Mesendoderm (in vitro differentiated cells): ENCODE results near the gene POLR2L.

Source experiments
- DNase-seq: peaks from one replicate; pipeline ENCODE4 v3.0.0; 2013
- H2AK5ac ChIP-seq: 2 replicates; pipeline ENCODE4 v1.6.1; 2013; ENCODE audit warnings: low read length, inconsistent platforms
- H2BK120ac ChIP-seq: 2 replicates; pipeline ENCODE4 v1.6.1; 2013; ENCODE audit warnings: low read depth, mild to moderate bottlenecking, low read length, moderate library complexity, mixed read lengths
- H2BK15ac ChIP-seq: replicated peaks from 2 replicates; pipeline ENCODE4 v1.6.1; 2013; ENCODE audit warnings: low read depth, mild to moderate bottlenecking, moderate library complexity
- H2BK5ac ChIP-seq: 2 replicates; pipeline ENCODE4 v1.6.1; 2013; ENCODE audit warnings: low read length, inconsistent platforms
- H3K18ac ChIP-seq: 2 replicates; pipeline ENCODE4 v1.6.1; 2013; ENCODE audit warnings: mild to moderate bottlenecking, low read length, mixed read lengths
- H3K23ac ChIP-seq: one replicate; pipeline ENCODE4 v1.6.1; 2013; ENCODE audit warnings: low read length
- H3K27ac ChIP-seq: 2 replicates; pipeline ENCODE4 v1.5.1; 2013; ENCODE audit warnings: low read depth, mild to moderate bottlenecking, inconsistent platforms, low read length, moderate library complexity
- H3K27me3 ChIP-seq: 2 replicates; pipeline ENCODE4 v1.6.1; 2013; ENCODE audit warnings: low read length, control low read depth, mild to moderate bottlenecking, inconsistent platforms; ENCODE audit not compliant: insufficient read depth, poor library complexity
- H3K36me3 ChIP-seq: 2 replicates; pipeline ENCODE4 v1.6.1; 2013; ENCODE audit warnings: low read length, inconsistent platforms; ENCODE audit not compliant: control insufficient read depth, insufficient read depth
- H3K4ac ChIP-seq: one replicate; pipeline ENCODE4 v1.6.1; 2013; ENCODE audit warnings: low read depth, mild to moderate bottlenecking, low read length, moderate library complexity
- H3K4me1 ChIP-seq: 2 replicates; pipeline ENCODE4 v1.6.1; 2013; ENCODE audit warnings: low read depth, low read length, inconsistent platforms; ENCODE audit not compliant: control insufficient read depth
- H3K4me2 ChIP-seq: 2 replicates; pipeline ENCODE4 v1.6.1; 2013; ENCODE audit warnings: low read length
- H3K4me3 ChIP-seq: 2 replicates; pipeline ENCODE4 v1.5.1; 2013; ENCODE audit warnings: mild to moderate bottlenecking, low read length
- H3K56ac ChIP-seq: one replicate; pipeline ENCODE4 v1.6.1; 2013; ENCODE audit warnings: low read length
- H3K79me1 ChIP-seq: 2 replicates; pipeline ENCODE4 v1.6.1; 2013; ENCODE audit warnings: low read length, inconsistent platforms
- H3K79me2 ChIP-seq: 2 replicates; pipeline ENCODE4 v1.6.1; 2013; ENCODE audit warnings: mild to moderate bottlenecking, low read length; ENCODE audit not compliant: control insufficient read depth, insufficient read depth
- H3K9ac ChIP-seq: 2 replicates; pipeline ENCODE4 v1.6.1; 2013; ENCODE audit warnings: low read length, inconsistent platforms
- H4K5ac ChIP-seq: one replicate; pipeline ENCODE4 v1.6.1; 2013; ENCODE audit warnings: low read length
- H4K8ac ChIP-seq: one replicate; pipeline ENCODE4 v1.6.1; 2013; ENCODE audit warnings: low read depth, mild to moderate bottlenecking, control low read depth, low read length, moderate library complexity
- WGBS: extraction: QIAGEN DNeasy Blood & Tissue Kit; methylation state at CpG from one replicate; pipeline ENCODE4 v1.1.7; 2013; ENCODE audit warnings: low lambda C conversion rate, missing lambda C conversion rate; ENCODE audit not compliant: insufficient coverage; ENCODE audit errors: extremely low coverage; 5-methylcytosine and 5-hydroxymethylcytosine counted together

The POLR2L gene

DNA sequence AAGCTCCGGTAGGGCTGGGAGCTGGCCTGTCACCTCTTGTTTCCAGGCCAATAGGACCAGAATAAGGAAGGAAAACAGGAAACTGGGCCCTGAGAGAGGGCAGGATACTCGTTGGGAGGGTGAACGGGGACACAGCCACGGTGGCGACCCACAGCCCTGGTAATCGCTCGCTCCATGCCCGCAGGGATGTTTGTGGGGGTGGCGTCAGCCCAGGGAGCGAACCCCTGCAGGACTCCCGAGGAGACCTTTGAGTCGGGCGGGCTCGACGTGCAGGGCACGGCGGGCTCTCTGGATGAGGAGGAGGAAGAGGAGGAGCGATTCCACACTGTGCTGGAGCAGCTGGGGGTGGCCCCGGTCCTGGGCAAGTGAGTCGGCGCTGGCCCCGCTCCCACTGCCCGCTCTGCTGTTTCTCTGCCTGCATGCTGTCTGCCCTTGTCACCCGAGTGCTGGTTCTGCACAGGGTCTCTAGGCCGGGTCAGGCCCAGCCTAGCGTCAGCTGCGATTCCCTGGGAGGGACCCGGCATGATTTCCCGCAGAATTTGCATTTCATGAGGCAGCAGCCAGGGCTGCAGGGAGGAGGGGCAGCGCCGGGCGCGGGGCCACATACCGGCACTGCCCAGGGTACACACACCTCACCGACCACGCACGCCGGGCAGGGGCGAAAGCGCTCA, 13.0 kb downstream of the POLR2L start:
- Histone ChIP-seq H3K79me2 (no peaks in the 10 kb centered on the region), H2BK15ac (no peak overlapping the region), H2AK5ac (no peak overlapping the region), H2BK5ac (no peak overlapping the region), H3K18ac (no peak overlapping the region), H3K9ac (peak overlapping the region; percentile 70), H4K5ac (no peak overlapping the region), H3K4me3 (no peak overlapping the region), H3K36me3 (no peaks in the 10 kb centered on the region), H3K4ac (no peak overlapping the region), H3K4me1 (peaks cover 11% of the 10 kb centered on the region), H3K79me1 (peaks cover under 1% of the 10 kb centered on the region), H3K4me2 (peak overlapping the region; percentile 56), H3K56ac (peak overlapping the region; percentile 81), H3K27me3 (peaks cover 3% of the 10 kb centered on the region), H3K23ac (peak overlapping the region; percentile 45), H4K8ac (no peak overlapping the region), H2BK120ac (no peak overlapping the region), H3K27ac (no peak overlapping the region)
- DNase-seq = peak; percentile 42
- WGBS = no CpG with 5 or more reads among the region's 40 CpGs

DNA sequence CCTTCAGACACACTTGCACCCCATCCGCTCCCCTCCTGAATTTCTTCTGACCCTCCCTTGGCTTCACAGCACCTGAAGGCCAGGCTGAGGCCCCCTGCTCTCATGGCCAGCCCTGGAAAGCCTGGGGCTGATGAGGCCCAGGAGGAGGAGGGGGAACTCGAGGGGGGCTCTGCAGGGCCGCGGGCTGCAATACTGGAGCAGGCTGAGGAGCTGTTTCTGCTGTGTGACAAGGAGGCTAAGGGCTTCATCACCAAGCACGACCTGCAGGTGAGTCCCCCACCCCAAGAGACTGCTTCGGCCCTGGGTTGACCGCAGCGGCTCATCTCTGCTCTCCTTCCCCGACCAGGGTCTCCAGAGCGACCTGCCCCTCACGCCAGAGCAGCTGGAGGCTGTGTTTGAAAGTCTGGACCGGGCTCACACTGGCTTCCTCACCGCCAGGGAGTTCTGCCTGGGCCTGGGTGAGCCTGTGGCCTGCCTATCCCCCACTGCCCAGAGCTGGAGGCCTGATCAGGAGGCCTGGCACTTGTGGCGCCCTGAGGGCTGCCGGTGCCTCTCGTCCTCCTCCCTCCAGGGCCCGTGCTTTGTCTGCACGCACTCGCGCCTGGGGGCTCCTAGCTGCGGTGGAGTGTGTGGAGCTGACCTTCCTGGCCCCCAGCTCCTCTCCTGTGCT, 13.7 kb downstream of the POLR2L start:
- no CpG with 5 or more reads among the region's 21 CpGs for WGBS
- Histone ChIP-seq H3K9ac (peak overlapping the region; percentile 70), H3K27ac (no peak overlapping the region), H2BK15ac (no peak overlapping the region), H3K27me3 (peaks cover 3% of the 10 kb centered on the region), H3K4me1 (peaks cover 9% of the 10 kb centered on the region), H3K4me3 (no peak overlapping the region), H4K5ac (no peak overlapping the region), H3K18ac (no peak overlapping the region), H3K4ac (no peak overlapping the region), H2BK120ac (no peak overlapping the region), H2AK5ac (no peak overlapping the region), H3K56ac (peak overlapping the region; percentile 81), H3K79me1 (no peaks in the 10 kb centered on the region), H3K36me3 (no peaks in the 10 kb centered on the region), H3K4me2 (peak overlapping the region; percentile 56), H3K23ac (peak overlapping the region; percentile 24), H4K8ac (no peak overlapping the region), H2BK5ac (no peak overlapping the region), H3K79me2 (no peaks in the 10 kb centered on the region)
- no peak for DNase-seq

DNA sequence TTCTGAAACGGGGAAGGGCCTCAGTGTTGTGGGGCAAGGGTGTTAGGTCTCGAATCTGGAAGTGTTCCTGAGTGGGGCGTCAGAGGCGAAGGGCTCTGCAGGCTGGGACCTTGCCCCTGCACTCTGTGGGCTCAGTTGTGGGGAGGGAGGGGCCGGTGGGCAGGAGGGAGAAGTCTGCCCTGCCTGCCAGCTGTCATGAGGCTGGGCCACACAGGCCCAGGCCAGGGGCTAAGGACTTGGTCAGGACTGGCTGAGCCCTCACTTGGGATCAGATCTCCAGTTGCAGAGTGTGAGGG, 14.5 kb downstream of the POLR2L start, which contains the start of gene CRACR2B:
Gene CRACR2B, plus strand, starts transcription at position 23 of the 296 bp plus-strand sequence. CDS start 689 bp downstream, outside the sequence.
- H3K23ac ChIP-seq = peak within 1 kb of the TSS; percentile 24
- H3K56ac ChIP-seq = peak within 1 kb of the TSS; percentile 81
- no peak within 1 kb of the TSS for H4K8ac ChIP-seq
- H2AK5ac ChIP-seq = no peak within 1 kb of the TSS
- H4K5ac ChIP-seq = no peak within 1 kb of the TSS
- peaks cover 9% of the 10 kb centered on the region for H3K4me1 ChIP-seq
- no peak within 1 kb of the TSS for H3K4ac ChIP-seq
- DNase-seq = no peak
- H2BK15ac ChIP-seq = no peak within 1 kb of the TSS
- peak within 1 kb of the TSS; percentile 70 for H3K9ac ChIP-seq
- H3K79me1 ChIP-seq = no peaks in the 10 kb centered on the region
- no peaks in the 10 kb centered on the region for H3K36me3 ChIP-seq
- H3K27me3 ChIP-seq = peaks cover 3% of the 10 kb centered on the region
- no peak within 1 kb of the TSS for H3K4me3 ChIP-seq
- H2BK5ac ChIP-seq = no peak within 1 kb of the TSS
- H2BK120ac ChIP-seq = no peak within 1 kb of the TSS
- no CpG with 5 or more reads among the region's 5 CpGs for WGBS
- no peaks in the 10 kb centered on the region for H3K79me2 ChIP-seq
- no peak within 1 kb of the TSS for H3K18ac ChIP-seq
- peak within 1 kb of the TSS; percentile 2 for H3K27ac ChIP-seq
- peak within 1 kb of the TSS; percentile 52 for H3K4me2 ChIP-seq

DNA sequence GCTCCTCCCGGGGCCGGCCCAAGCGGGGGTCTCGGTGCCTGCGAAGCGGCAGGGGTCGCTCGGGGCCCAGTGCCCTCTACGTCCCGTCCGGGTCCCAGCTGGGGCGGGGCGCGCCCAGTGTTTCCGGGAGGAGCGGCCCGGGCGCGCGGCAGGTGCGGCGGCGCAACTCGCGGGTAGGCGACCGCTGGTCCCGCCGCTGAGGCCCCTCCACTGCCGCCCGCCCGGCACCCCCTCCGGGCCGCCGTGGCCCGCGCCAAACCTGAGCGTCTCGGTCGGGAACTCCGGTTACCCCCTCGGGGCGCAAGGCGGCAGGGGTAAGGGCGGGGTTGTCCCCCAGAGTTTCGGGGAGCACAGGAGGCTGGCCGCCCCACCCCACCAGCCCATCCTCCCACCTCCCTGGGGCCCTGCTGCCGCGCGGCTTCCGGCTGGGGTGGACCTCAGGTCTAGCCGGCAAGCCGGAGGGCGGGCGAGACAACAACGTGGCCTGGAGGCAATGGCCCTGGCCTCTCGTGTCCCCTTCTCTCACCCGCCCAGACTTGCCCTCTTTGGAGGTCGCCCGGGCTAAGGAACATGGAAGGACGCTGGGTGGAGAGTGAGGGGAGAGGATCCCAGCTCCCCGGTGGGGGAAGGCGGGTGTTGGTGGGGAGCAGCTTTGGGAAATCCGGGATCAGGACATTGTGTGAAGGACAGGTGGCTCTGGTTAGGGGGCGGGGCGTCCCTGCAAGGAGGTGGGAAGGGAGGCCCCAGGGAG, 15.0 kb downstream of the POLR2L start:
- Histone ChIP-seq H2BK5ac (no peak overlapping the region), H3K79me2 (no peaks in the 10 kb centered on the region), H3K4ac (no peak overlapping the region), H4K8ac (no peak overlapping the region), H3K79me1 (no peaks in the 10 kb centered on the region), H3K36me3 (no peaks in the 10 kb centered on the region), H2BK120ac (no peak overlapping the region), H3K4me3 (no peak overlapping the region), H3K18ac (no peak overlapping the region), H2AK5ac (no peak overlapping the region), H3K4me1 (peaks cover 9% of the 10 kb centered on the region), H3K4me2 (peak overlapping the region; percentile 52), H3K23ac (no peak overlapping the region), H3K9ac (peak overlapping the region; percentile 48), H3K27ac (peak overlapping the region; percentile 2), H4K5ac (no peak overlapping the region), H3K56ac (peak overlapping the region; percentile 56), H2BK15ac (no peak overlapping the region), H3K27me3 (peaks cover 3% of the 10 kb centered on the region)
- peak; percentile 60 for DNase-seq
- no CpG with 5 or more reads among the region's 66 CpGs for WGBS

DNA sequence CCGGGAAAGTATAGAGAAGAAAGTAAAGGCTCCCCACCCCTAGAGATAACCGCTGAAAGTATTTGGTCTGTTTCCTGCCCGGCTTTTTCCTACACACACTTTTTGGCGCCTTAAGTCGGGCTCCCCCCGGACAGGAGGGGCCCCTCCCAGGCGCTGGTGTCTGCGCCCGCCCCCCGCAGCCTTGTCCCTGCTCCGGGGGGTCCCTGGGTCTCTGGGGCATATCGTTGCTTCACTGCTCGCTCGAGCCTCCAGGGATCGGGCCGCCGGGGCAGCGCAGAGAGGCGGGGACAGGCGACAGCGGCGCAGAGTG, 15.5 kb downstream of the POLR2L start:
- Histone ChIP-seq H3K4me3 (no peak overlapping the region), H4K5ac (no peak overlapping the region), H3K79me2 (no peaks in the 10 kb centered on the region), H3K23ac (no peak overlapping the region), H2BK120ac (no peak overlapping the region), H3K27me3 (peaks cover 3% of the 10 kb centered on the region), H3K4ac (no peak overlapping the region), H3K9ac (peak overlapping the region; percentile 48), H2BK15ac (no peak overlapping the region), H3K56ac (peak overlapping the region; percentile 56), H2AK5ac (no peak overlapping the region), H3K18ac (no peak overlapping the region), H3K27ac (no peak overlapping the region), H3K79me1 (no peaks in the 10 kb centered on the region), H3K36me3 (no peaks in the 10 kb centered on the region), H3K4me2 (peak overlapping the region; percentile 52), H2BK5ac (no peak overlapping the region), H3K4me1 (peaks cover 5% of the 10 kb centered on the region), H4K8ac (no peak overlapping the region)
- DNase-seq = no peak
- WGBS = no CpG with 5 or more reads among the region's 22 CpGs
